Psoas muscle (tissue), 8 donors: ENCODE measurements around the gene TRIM69. TPM values are rescaled to one million over a fixed set of nuclear protein-coding genes. Genes with fewer than 3 reads are reported as not detected.
"Not testable (repeated sequence)": the region's sequence is repeated elsewhere in the genome, so short reads cannot be mapped to it uniquely, and the experiment has no call there.

Experiments used
- ATAC-seq, 4 donors: fragments of 200-7000 bp; cut with Tn5 transposase; one replicate each; pipeline ENCODE4 v1.9.1; 2020; ENCODE audit warnings: moderate library complexity in 3 of 4, mild to moderate bottlenecking in 2 of 4
- DNase-seq, 2 donors: peaks; one replicate each; pipeline ENCODE4 v3.0.0-alpha.2; 2020
- H3K27ac ChIP-seq: fragments of 200-600 bp; one replicate; pipeline ENCODE4 v1.8.0; 2022
- H3K27me3 ChIP-seq, 3 donors: fragments of 200-600 bp in 1 of 3; one replicate each; pipeline versions ENCODE4 v1.6.1 to v1.8.0; 2013 to 2022; ENCODE audit warnings: low read length in 2 of 3, mild to moderate bottlenecking in 2 of 3, moderate library complexity in 1 of 3; ENCODE audit not compliant: insufficient read depth in 3 of 3
- H3K36me3 ChIP-seq, 2 donors: fragments of 200-600 bp in 1 of 2; one replicate each; pipeline versions ENCODE4 v1.6.1 to v1.8.0; 2013 to 2022; ENCODE audit warnings: low read depth in 1 of 2, mild to moderate bottlenecking in 1 of 2, moderate library complexity in 1 of 2; ENCODE audit not compliant: insufficient read depth in 1 of 2
- H3K4me1 ChIP-seq: fragments of 200-600 bp; one replicate; pipeline ENCODE4 v1.8.0; 2022
- H3K4me3 ChIP-seq: fragments of 200-600 bp; one replicate; pipeline ENCODE4 v1.8.0; 2022; ENCODE audit warnings: mild to moderate bottlenecking
- H3K9me3 ChIP-seq: fragments of 200-600 bp; one replicate; pipeline ENCODE4 v1.8.0; 2022
- WGBS, 3 donors: extraction: QIAGEN DNeasy Blood & Tissue Kit; methylation state at CpG; one replicate each; pipeline versions ENCODE4 v1.1.6 to v1.1.7; 2013; 5-methylcytosine and 5-hydroxymethylcytosine counted together
- intact Hi-C, 2 donors: fragments of 100-400 bp; cut with DNase I; formaldehyde crosslinking; loops; one replicate each; pipeline versions ENCODE4 v1.11.0 to v1.14.2; 2022
- polyA plus RNA-seq, 3 donors: library from polyadenylated mRNA; stranded (reverse); fragments of 200-250 nt; gene quantifications; one replicate each; pipeline ENCODE4 v1.2.3, GENCODE V29; 2013
- total RNA-seq, 4 donors: library from RNA; stranded (reverse); fragmentation: NEBNext Ultra II Directional in 2 of 4; extraction: Animal tissue kit (Norgen Biotek cat#: 25700) in 2 of 4; gene quantifications; one replicate each; pipeline versions ENCODE4 v1.2.1 to v1.2.4, GENCODE V29; 2021 to 2023
- TF ChIP-seq, protein P1 (sequence below): fragments of 200-600 bp; IDR thresholded peaks from one replicate; pipeline ENCODE4 v1.8.0; 2022; ENCODE audit warnings: antibody characterized with exemption
- donor health status: healthy with polysubstance abuse.
- donor health status: DM: no; HTN: no; CAD: no; lungs with moderate emphysema.
- donor health status: Bipolar disorder and iron deficiency.
- donor health status: healthy.
- donor health status: DM: yes; HTN: yes; CAD: no.
- donor health status: DM: no; HTN: no; CAD: no.
- donor health status: DM: no; HTN: no; CAD: no.
- donor health status: DM: yes; HTN: yes; CAD: no.

Gene TRIM69
- total and polyA plus RNA-seq, 7 donors = 22.3 to 39.0 (median 29.7) TPM

DNA sequence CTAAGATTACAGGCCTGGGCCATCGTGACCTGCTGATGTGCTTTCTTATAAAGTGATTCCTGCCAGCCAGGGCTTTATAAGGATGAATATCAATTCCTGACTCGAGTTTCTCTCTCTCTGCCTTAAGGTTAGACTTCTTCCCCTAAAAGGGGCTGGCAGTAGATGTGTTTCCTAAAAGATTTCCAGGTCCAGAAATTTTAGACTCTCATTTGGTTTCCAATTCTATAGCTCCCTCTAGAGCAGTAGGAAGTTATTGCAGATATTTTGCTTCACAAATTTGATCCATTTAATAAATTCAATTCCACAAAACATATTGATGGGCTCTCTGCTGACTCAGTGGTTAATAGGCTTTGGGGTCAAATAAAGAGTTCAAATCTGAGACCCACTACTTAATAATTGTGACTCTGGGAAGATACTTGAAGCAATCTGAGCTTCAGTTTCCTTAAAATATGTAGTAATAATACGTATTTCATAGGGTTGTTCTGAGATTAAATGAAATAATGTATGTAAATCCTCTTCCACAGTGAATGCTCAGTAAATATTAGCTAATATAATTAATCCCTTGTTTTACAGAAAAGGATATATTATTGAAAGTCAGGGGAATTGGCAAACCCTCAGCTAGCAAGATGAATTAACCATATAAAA is 2.1 kb downstream of the TRIM69 start:
- intact Hi-C loops = loop anchor here in 1 of 2 donors (10.0 kb wide), 1 partner anchor 144 kb away; no protein-coding TSS in a partner anchor
- WGBS, 3 donors = 68 to 73% (median 72%) methylated on average over 3 of the region's 3 CpGs
- TF ChIP-seq, protein P1, sequence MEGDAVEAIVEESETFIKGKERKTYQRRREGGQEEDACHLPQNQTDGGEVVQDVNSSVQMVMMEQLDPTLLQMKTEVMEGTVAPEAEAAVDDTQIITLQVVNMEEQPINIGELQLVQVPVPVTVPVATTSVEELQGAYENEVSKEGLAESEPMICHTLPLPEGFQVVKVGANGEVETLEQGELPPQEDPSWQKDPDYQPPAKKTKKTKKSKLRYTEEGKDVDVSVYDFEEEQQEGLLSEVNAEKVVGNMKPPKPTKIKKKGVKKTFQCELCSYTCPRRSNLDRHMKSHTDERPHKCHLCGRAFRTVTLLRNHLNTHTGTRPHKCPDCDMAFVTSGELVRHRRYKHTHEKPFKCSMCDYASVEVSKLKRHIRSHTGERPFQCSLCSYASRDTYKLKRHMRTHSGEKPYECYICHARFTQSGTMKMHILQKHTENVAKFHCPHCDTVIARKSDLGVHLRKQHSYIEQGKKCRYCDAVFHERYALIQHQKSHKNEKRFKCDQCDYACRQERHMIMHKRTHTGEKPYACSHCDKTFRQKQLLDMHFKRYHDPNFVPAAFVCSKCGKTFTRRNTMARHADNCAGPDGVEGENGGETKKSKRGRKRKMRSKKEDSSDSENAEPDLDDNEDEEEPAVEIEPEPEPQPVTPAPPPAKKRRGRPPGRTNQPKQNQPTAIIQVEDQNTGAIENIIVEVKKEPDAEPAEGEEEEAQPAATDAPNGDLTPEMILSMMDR = peak; percentile 76

DNA sequence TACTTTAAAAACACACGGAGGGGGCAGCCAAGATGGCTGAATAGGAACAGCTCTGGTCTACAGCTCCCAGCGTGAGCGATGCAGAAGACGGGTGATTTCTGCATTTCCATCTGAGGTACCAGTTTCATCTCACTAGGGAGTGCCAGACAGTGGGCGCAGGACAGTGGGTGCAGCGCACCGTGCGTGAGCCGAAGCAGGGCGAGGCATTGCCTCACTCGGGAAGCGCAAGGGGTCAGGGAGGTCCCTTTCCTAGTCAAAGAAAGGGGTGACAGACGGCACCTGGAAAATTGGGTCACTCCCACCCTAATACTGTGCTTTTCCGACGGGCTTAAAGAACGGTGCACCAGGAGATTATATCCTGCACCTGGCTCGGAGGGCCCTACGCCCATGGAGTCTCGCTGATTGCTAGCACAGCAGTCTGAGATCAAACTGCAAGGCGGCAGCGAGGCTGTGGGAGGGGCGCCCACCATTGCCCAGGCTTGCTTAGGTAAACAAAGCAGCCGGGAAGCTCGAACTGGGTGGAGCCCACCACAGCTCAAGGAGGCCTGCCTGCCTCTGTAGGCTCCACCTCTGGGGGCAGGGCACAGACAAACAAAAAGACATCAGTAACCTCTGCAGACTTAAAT is 3.0 kb downstream of the TRIM69 start:
- not testable (repeated sequence) for H3K36me3 ChIP-seq, ATAC-seq, H3K9me3 ChIP-seq, DNase-seq, H3K27me3 ChIP-seq, H3K4me1 ChIP-seq, H3K4me3 ChIP-seq, H3K27ac ChIP-seq
- intact Hi-C loops = loop anchor here in 1 of 2 donors (10.0 kb wide), 1 partner anchor 145 kb away; no protein-coding TSS in a partner anchor
- WGBS, 3 donors = 84 to 87% (median 87%) methylated on average over 11 to 21 of the region's 24 CpGs

More for the DNA sequence above, 2.1 kb downstream of the TRIM69 start:
- H3K27me3 ChIP-seq = no peaks in the 10 kb centered on the region
- H3K9me3 ChIP-seq = no peaks in the 10 kb centered on the region
- H3K4me3 ChIP-seq = no peak overlapping the region
- ATAC-seq = peak in 3 of 4 donors; percentile 50 to 64 (median 51)
- no peaks in the 10 kb centered on the region for H3K36me3 ChIP-seq
- H3K27ac ChIP-seq = no peak overlapping the region
- H3K4me1 ChIP-seq = no peaks in the 10 kb centered on the region
- DNase-seq = no peak

DNA sequence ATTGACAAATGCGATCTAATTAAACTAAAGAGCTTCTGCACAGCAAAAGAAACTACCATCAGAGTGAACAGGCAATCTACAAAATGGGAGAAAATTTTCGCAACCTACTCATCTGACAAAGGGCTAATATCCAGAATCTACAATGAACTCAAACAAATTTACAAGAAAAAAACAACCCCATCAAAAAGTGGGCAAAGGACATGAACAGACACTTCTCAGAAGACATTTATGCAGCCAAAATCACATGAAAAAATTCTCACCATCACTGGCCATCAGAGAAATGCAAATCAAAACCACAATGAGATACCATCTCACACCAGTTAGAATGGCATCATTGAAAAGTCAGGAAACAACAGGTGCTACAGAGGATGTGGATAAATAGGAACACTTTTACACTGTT is 7.1 kb downstream of the TRIM69 start:
- H3K9me3 ChIP-seq, DNase-seq, H3K27me3 ChIP-seq, H3K36me3 ChIP-seq, H3K4me3 ChIP-seq, H3K27ac ChIP-seq, ATAC-seq, intact Hi-C loops, H3K4me1 ChIP-seq: not testable (repeated sequence)
- WGBS, 3 donors = 79 to 92% (median 83%) methylated on average over 1 to 2 of the region's 2 CpGs

DNA sequence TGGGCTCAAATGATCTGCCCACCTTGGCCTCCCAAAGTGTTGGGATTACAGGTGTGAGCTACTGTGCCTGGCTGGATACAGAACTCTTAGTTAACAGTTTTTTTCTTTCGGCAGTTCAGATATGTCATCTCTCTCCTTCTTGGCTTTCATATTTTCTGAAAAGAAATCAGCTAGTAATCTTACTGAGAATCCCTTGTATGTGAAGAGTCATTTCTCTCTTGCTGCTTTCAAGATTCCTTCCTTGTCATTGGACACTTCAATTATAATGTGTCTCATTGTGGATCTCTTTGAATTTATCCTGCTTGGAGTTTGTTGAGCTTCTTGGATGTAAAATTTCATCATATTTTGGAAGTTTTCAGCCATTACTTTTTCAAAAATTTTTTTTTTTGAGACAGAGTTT is 17.0 kb downstream of the TRIM69 start:
- Histone ChIP-seq H3K4me3 (no peak overlapping the region), H3K9me3 (peaks cover 7% of the 10 kb centered on the region), H3K27ac (no peak overlapping the region), H3K4me1 (no peaks in the 10 kb centered on the region), H3K27me3 (no peaks in the 10 kb centered on the region), H3K36me3 (peaks cover 0 to 8% of the 10 kb centered on the region in 2 donors)
- 96 to 100% (median 100%) methylated on average over 1 of the region's 1 CpG for WGBS, 3 donors
- DNase-seq (no peak), ATAC-seq (no peak)
- TF ChIP-seq, protein P1 = no peak
- intact Hi-C loops = no loop called here

DNA sequence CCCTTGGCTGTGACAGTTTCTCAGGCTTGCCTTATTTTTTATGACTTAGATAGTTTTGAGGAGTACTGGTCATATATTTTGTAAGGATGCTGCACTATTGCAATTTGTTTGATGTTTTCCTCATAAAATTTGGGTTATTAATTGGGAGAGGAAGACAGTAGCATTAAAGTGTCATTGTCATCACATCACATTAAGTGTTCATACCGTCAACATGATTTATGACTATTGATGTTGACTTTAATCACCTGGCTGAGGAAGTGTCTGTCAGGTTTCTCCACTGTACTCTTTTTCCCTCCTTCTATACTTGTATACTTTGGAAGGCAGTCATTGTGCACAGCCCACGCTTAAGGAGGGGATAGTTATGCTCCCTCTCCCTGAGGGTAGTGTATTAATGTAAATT is 26.9 kb downstream of the TRIM69 start:
- intact Hi-C loops = no loop called here
- DNase-seq = no peak
- Histone ChIP-seq H3K4me1 (no peaks in the 10 kb centered on the region), H3K9me3 (no peaks in the 10 kb centered on the region), H3K27ac (no peak overlapping the region), H3K4me3 (no peak overlapping the region), H3K36me3 (no peaks in the 10 kb centered on the region), H3K27me3 (no peaks in the 10 kb centered on the region)
- TF ChIP-seq, protein P1 = no peak
- WGBS, 3 donors = 84 to 91% (median 86%) methylated on average over 2 of the region's 2 CpGs
- no peak for ATAC-seq
